GM20000 (cell line): ENCODE results near the gene DCUN1D2.
A peak's percentile ranks its signal among the peaks of the same experiment; 100 is the strongest.

Experiments used
- DNase-seq: peaks from one replicate; pipeline ENCODE4 v3.0.0; 2012; ENCODE audit warnings: low spot score
- CTCF ChIP-seq: IDR thresholded peaks from 2 replicates; pipeline ENCODE4 v1.5.1; 2012; ENCODE audit warnings: mild to moderate bottlenecking, control low read depth; ENCODE audit errors: extremely low read depth, missing control alignments

Gene DCUN1D2

GRCh38 chr13:113461022-113461751 lies 29.3 kb downstream of the DCUN1D2 start:
- TF ChIP-seq CTCF: no peak
- no peak for DNase-seq

- TF ChIP-seq CTCF: no peak
- DNase-seq: no peak
These were observed 29.9 kb downstream of the DCUN1D2 start for GRCh38 chr13:113460599-113460998.

DNA sequence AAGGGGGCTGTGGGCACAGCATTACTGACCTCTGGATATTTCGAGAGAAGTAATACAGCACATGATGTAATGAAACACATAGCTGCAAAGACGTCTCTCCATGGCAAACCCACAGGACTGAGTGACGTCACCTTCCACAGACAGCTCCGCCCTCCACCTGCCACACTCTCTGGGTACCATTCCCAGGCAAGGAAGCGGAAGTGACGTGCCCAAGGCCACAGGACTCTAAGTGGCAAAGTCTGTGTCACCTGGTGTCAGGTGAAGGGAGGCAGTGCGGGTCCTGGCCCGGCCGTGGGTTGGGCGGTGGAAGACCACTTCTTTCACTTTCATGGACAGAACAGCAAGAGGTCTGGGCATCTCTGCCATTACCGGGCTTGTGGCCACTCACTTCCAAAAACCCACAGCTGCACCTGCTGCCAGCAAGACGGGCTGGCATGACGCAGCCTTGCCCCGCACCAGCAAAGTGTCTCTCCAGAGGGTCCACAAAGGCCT lies 30.4 kb downstream of the DCUN1D2 start:
- TF ChIP-seq CTCF: no peak
- no peak for DNase-seq

DNA sequence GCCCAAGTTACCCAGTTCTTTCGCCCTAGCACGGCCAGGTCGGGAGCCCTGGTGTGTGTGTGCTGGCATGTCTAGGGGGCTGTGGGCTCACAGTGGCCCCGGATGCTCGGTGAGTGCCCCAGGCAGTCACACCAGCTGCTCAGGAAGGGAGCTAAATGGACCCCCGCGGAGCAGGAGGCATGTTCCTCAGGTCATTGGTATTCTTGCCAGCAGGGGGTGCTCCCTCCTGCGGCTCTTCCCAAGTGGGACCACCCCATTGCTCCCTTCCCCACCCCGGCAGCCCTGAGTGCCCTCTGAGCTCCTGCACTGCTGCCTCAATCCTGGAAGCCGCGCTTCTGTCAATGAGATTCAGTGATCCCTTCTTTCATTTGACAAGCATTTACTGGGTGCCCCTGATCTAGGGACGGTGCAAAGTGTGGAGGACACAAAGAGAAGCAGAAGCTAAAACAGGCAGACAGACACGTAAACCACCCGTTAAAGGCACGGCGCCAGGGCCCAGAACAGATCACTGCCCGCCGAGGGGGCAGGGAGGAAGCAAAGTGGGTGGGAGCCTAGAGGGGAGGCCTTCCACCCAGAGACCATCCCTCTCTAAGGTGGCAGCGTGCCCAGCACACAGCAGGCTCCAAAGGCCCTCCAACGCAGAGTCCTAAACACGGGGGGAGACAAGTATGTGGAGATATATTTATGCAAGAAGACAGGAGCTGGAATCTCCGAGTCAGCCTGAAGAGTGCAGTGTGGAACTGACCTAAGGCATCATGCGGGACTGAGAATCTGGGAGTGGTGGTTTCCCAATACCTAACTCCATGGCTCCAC lies 32.1 kb downstream of the DCUN1D2 start:
- no peak for DNase-seq
- TF ChIP-seq CTCF: peak; percentile 20

- no peak for TF ChIP-seq CTCF
- no peak for DNase-seq
These were observed 33.0 kb downstream of the DCUN1D2 start for GRCh38 chr13:113457510-113457909.

GRCh38 chr13:113456116-113456702 lies 34.3 kb downstream of the DCUN1D2 start:
- DNase-seq: no peak
- TF ChIP-seq CTCF: no peak

GRCh38 chr13:113455384-113455783 lies 35.1 kb downstream of the DCUN1D2 start:
- DNase-seq: no peak
- no peak for TF ChIP-seq CTCF
